Suprapubic skin (tissue), 3 donors: ENCODE measurements around the gene TBX4.

Experiments
- CTCF ChIP-seq, 2 donors: fragments of 200-600 bp in 1 of 2; fragments of 450-650 bp in 1 of 2; sonication (generic) in 1 of 2; IDR thresholded peaks; one replicate each; pipeline ENCODE4 v1.5.1; 2016 to 2019; ENCODE audit warnings: antibody characterized with exemption in 2 of 2, mild to moderate bottlenecking in 1 of 2, moderate library complexity in 1 of 2
- POLR2AphosphoS5 ChIP-seq, 3 donors: sonication (generic); formaldehyde crosslinking; IDR thresholded peaks; one replicate each; pipeline ENCODE4 v1.6.1; 2017; ENCODE audit warnings: antibody characterized with exemption in 3 of 3

GRCh38 chr17:61416211-61416539 is 36.0 kb upstream of the TBX4 start:
- TF ChIP-seq CTCF (IDR thresholded peaks at IDR 0.05) = no peak
- no peak for TF ChIP-seq POLR2AphosphoS5 (IDR thresholded peaks at IDR 0.05)
